K562 (cell line): ENCODE data around the gene SAMM50. TPM values are rescaled to one million over a fixed set of nuclear protein-coding genes. Genes with fewer than 3 reads are reported as not detected.

Experiments
- ATF3 ChIP-seq, 2 experiments: fragments of 450-650 bp in 1 of 2; sonication (generic) in 1 of 2; formaldehyde crosslinking in 1 of 2; IDR thresholded peaks in 1 of 2; conservative IDR thresholded peaks in 1 of 2; 2 replicates each; pipeline versions ENCODE4 v1.6.1 to v1.8.1; 2016 to 2023; ENCODE audit warnings: mild to moderate bottlenecking in 2 of 2, moderate library complexity in 2 of 2, inconsistent platforms in 1 of 2, missing genetic modification reagents in 1 of 2
- CBX5 ChIP-seq: IDR thresholded peaks from 2 replicates; pipeline ENCODE4 v1.6.1; 2014; ENCODE audit warnings: low read depth, borderline replicate concordance
- CSDE1 ChIP-seq, 2 experiments: fragments of 450-650 bp; IDR thresholded peaks; 2 replicates each; pipeline ENCODE4 v1.6.1; 2016; ENCODE audit warnings: mild to moderate bottlenecking in 1 of 2
- ESRRB ChIP-seq: fragments of 250-450 bp; sonication (Bioruptor Pico); IDR thresholded peaks from 2 replicates; pipeline ENCODE4 v1.5.0; 2020; ENCODE audit warnings: mild to moderate bottlenecking, moderate library complexity, borderline replicate concordance
- FOXA3 ChIP-seq, 2 experiments: fragments of 450-650 bp in 1 of 2; sonication (generic) in 1 of 2; formaldehyde crosslinking; IDR thresholded peaks in 1 of 2; conservative IDR thresholded peaks in 1 of 2; 2 replicates each; pipeline versions ENCODE4 v1.4.0 to v1.8.0; 2020 to 2022; ENCODE audit warnings: mild to moderate bottlenecking in 2 of 2, missing genetic modification reagents in 1 of 2
- HMG20A ChIP-seq: fragments of 450-650 bp; formaldehyde crosslinking; conservative IDR thresholded peaks from 2 replicates; pipeline ENCODE4 v1.4.0; 2020; ENCODE audit warnings: mild to moderate bottlenecking, mixed read lengths
- NR1H2 ChIP-seq: sonication (generic); formaldehyde crosslinking; IDR thresholded peaks from 2 replicates; pipeline ENCODE4 v1.4.0; 2020; ENCODE audit warnings: mild to moderate bottlenecking, missing genetic modification reagents
- NRF1 ChIP-seq, 2 experiments: fragments of 450-650 bp; IDR thresholded peaks in 1 of 2; conservative IDR thresholded peaks in 1 of 2; 2 replicates each; pipeline ENCODE4 v1.6.1; 2014; ENCODE audit warnings: mild to moderate bottlenecking in 2 of 2
- STAT5B ChIP-seq: fragments of 250-450 bp; sonication (Bioruptor Pico); IDR thresholded peaks from 2 replicates; pipeline ENCODE4 v1.8.0; 2021; ENCODE audit warnings: mild to moderate bottlenecking, inconsistent platforms
- ZFX ChIP-seq: sonication (generic); formaldehyde crosslinking; IDR thresholded peaks from 2 replicates; pipeline ENCODE4 v1.8.0; 2022; ENCODE audit warnings: mild to moderate bottlenecking, missing genetic modification reagents, moderate library complexity
- ZNF436 ChIP-seq: fragments of 250-450, 450-650 bp; sonication (Bioruptor Pico); formaldehyde crosslinking; IDR thresholded peaks from 2 replicates; pipeline ENCODE4 v1.7.0; 2020; ENCODE audit warnings: mild to moderate bottlenecking
- ZNF507 ChIP-seq: conservative IDR thresholded peaks from 2 replicates; pipeline ENCODE4 v1.6.1; 2017; ENCODE audit warnings: missing genetic modification characterization, missing compliant biosample characterization
- polyA plus RNA-seq, 8 experiments: library from polyadenylated mRNA; depleted of rRNA in 4 of 8; stranded (reverse) in 5 of 8; unstranded in 3 of 8; fragments of >200 nt; fragmentation: Nextera tagmentation in 2 of 8; fragmentation: Illumina TruSeq in 1 of 8; extraction: Ambion mirVana in 2 of 8; extraction: Trizol in 1 of 8; gene quantifications; 2 replicates each; pipeline versions ENCODE4 v1.2.1 to v1.2.3, GENCODE V29; 2011 to 2014; ENCODE audit warnings: inconsistent platforms in 1 of 8, missing spikeins in 1 of 8
- total RNA-seq, 7 experiments: library from RNA; depleted of rRNA in 6 of 7; stranded (reverse); fragments of >200 nt in 6 of 7; fragmentation: Illumina TruSeq in 2 of 7; extraction: Trizol in 2 of 7; gene quantifications; 2 replicates each; pipeline versions ENCODE4 v1.2.1 to v1.2.3, GENCODE V29; 2011 to 2021; ENCODE audit warnings: low replicate concordance in 1 of 7
- TF ChIP-seq, protein P1 (sequence below), 2 experiments: fragments of 450-650 bp; IDR thresholded peaks; 2 replicates each; pipeline ENCODE4 v1.6.1; 2016; ENCODE audit warnings: mild to moderate bottlenecking in 2 of 2, borderline replicate concordance in 1 of 2, low read depth in 1 of 2, moderate library complexity in 1 of 2
- TF ChIP-seq, protein P2 (sequence below): IDR thresholded peaks from 2 replicates; pipeline ENCODE4 v1.6.1; 2016; ENCODE audit warnings: missing genetic modification characterization, missing compliant biosample characterization

SAMM50 gene
- total and polyA plus RNA-seq, 9 of the 15 experiments (the other 6 are each of a cell fraction or from before 2014, with no cell fraction given), result 14.6 to 49.3 (median 38.1) TPM

- TF ChIP-seq ATF3 (IDR thresholded peaks at IDR 0.05) (no peak), ATF3 (CRISPR knock-in tag; conservative IDR thresholded peaks at IDR 0.05) (no peak), ZNF436 (CRISPR knock-in tag) (no peak), NRF1 (conservative IDR thresholded peaks at IDR 0.05 in 1 of 2, IDR thresholded peaks at IDR 0.05 in 1 of 2) (no peak), FOXA3 (CRISPR knock-in tag; conservative IDR thresholded peaks at IDR 0.05 in 1 of 2, IDR thresholded peaks at IDR 0.05 in 1 of 2) (no peak), STAT5B (CRISPR knock-in tag) (no peak), ZFX (CRISPR knock-in tag) (peak; percentile 47), CSDE1 (IDR thresholded peaks at IDR 0.05) (no peak), NR1H2 (CRISPR knock-in tag) (no peak), CBX5 (no peak), HMG20A (CRISPR knock-in tag) (no peak), ZNF507 (tag) (no peak), ESRRB (CRISPR knock-in tag) (no peak)
- TF ChIP-seq, protein P1, sequence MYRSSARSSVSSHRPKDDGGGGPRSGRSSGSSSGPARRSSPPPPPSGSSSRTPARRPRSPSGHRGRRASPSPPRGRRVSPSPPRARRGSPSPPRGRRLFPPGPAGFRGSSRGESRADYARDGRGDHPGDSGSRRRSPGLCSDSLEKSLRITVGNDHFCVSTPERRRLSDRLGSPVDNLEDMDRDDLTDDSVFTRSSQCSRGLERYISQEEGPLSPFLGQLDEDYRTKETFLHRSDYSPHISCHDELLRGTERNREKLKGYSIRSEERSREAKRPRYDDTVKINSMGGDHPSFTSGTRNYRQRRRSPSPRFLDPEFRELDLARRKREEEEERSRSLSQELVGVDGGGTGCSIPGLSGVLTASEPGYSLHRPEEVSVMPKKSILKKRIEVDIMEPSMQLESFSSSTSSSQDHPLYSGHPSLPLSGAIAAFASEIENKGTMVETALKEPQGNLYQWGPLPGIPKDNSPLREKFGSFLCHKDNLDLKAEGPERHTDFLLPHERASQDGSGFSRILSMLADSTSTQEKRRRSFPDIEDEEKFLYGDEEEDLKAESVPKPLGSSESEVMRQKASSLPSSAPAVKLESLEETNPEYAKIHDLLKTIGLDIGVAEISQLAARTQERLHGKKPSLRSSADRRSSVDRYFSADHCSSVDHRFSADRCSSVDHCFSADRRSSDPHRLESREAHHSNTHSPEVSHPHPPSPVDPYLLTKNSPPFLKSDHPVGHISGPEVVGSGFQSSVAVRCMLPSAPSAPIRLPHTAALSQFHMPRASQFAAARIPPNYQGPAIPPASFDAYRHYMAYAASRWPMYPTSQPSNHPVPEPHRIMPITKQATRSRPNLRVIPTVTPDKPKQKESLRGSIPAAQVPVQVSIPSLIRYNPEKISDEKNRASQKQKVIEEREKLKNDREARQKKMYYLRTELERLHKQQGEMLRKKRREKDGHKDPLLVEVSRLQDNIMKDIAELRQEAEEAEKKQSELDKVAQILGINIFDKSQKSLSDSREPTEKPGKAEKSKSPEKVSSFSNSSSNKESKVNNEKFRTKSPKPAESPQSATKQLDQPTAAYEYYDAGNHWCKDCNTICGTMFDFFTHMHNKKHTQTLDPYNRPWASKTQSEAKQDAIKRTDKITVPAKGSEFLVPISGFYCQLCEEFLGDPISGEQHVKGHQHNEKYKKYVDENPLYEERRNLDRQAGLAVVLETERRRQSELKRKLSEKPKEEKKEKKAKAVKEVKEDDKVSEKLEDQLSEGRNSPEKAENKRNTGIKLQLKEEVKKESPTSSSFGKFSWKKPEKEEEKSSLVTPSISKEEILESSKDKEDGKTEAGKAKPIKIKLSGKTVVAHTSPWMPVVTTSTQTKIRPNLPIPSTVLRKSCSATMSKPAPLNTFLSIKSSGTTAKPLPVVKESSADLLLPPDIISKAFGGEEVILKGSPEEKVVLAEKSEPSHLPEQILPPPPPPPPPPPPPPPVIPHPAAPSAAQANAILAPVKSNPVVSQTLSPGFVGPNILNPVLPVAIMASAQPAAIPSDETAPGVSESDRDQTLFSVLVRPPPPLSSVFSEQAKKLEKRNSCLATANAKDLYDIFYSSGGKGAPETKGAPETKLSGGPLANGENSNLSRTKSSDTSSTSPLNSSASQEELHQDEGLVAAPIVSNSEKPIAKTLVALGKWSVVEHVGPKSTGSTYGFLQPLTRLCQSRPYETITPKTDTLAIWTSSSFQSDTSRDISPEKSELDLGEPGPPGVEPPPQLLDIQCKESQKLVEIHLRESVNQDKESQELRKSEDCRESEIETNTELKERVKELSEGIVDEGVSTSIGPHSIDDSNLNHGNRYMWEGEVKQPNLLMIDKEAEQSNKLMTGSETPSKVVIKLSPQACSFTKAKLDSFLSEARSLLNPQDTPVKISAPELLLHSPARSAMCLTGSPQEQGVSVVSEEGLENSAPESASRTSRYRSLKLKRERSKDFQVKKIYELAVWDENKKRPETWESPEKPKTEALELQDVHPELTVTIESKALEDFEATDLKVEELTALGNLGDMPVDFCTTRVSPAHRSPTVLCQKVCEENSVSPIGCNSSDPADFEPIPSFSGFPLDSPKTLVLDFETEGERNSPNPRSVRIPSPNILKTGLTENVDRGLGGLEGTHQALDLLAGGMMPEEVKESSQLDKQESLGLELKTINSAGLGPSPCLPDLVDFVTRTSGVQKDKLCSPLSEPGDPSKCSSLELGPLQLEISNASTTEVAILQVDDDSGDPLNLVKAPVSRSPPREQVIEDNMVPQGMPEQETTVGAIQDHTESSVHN (IDR thresholded peaks at IDR 0.05; ENCODE audit: borderline replicate concordance in 1 of 2, low read depth in 1 of 2), result no peak
- TF ChIP-seq, protein P2, sequence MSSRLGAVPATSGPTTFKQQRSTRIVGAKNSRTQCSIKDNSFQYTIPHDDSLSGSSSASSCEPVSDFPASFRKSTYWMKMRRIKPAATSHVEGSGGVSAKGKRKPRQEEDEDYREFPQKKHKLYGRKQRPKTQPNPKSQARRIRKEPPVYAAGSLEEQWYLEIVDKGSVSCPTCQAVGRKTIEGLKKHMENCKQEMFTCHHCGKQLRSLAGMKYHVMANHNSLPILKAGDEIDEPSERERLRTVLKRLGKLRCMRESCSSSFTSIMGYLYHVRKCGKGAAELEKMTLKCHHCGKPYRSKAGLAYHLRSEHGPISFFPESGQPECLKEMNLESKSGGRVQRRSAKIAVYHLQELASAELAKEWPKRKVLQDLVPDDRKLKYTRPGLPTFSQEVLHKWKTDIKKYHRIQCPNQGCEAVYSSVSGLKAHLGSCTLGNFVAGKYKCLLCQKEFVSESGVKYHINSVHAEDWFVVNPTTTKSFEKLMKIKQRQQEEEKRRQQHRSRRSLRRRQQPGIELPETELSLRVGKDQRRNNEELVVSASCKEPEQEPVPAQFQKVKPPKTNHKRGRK, result no peak
Measured at GRCh38 chr22:43969021-43969878, 14.0 kb downstream of the SAMM50 start (continued).
